ENCODE results near the gene SNCA. TPM values are rescaled to one million over a fixed set of nuclear protein-coding genes. Genes with fewer than 3 reads are reported as not detected.

The SNCA gene
- total RNA-seq, 4 donors from 2014 or later = 0.87 to 16.3 (median 5.3) TPM

DNA sequence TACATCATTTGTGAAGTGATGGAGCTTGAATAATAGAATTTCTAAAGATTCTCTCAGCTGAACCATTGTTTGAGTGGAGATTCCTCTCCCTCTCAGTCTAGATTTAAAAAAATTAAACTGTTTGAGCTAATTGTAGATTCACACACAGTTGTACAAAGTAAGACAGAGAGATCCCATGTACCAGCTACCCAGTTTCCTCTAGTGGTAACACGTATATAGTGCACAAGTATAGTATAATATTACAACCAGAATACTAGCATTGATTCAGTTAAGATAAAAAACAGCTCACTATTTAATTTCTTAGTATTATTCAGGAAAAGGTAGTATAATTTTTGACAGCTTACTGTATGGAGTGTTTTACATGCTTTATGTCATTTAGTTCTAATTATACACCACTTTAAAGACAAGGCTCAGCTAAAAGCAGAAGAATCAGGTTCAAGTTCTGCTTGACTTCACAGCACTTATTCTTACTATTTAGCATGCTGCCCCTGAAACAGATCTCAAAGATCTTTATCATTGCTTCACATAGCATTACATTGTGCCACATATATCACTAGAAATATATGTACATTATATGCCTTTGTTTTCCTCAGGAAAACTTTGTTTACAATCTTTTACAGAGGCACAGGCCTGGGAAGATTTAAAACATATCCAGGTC, 136.1 kb downstream of the SNCA start:
- intact Hi-C loops (cut with DNase I) = no loop called here
- no peaks in the 10 kb centered on the region for H3K9me3 ChIP-seq
- H3K4me3 ChIP-seq = no peak overlapping the region
- H3K36me3 ChIP-seq = no peaks in the 10 kb centered on the region
- H3K27me3 ChIP-seq = no peaks in the 10 kb centered on the region
- TF ChIP-seq POLR2A (IDR thresholded peaks at IDR 0.05) = no peak
- TF ChIP-seq, protein P1, sequence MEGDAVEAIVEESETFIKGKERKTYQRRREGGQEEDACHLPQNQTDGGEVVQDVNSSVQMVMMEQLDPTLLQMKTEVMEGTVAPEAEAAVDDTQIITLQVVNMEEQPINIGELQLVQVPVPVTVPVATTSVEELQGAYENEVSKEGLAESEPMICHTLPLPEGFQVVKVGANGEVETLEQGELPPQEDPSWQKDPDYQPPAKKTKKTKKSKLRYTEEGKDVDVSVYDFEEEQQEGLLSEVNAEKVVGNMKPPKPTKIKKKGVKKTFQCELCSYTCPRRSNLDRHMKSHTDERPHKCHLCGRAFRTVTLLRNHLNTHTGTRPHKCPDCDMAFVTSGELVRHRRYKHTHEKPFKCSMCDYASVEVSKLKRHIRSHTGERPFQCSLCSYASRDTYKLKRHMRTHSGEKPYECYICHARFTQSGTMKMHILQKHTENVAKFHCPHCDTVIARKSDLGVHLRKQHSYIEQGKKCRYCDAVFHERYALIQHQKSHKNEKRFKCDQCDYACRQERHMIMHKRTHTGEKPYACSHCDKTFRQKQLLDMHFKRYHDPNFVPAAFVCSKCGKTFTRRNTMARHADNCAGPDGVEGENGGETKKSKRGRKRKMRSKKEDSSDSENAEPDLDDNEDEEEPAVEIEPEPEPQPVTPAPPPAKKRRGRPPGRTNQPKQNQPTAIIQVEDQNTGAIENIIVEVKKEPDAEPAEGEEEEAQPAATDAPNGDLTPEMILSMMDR (IDR thresholded peaks at IDR 0.05) = no peak
- no peaks in the 10 kb centered on the region for H3K4me1 ChIP-seq
- no peak overlapping the region for H3K27ac ChIP-seq
- 80 to 81% methylated on average over 1 of the region's 1 CpG for WGBS, 2 donors
- no peak for DNase-seq

GRCh38 chr4:89685690-89686089, 151.3 kb downstream of the SNCA start:
- H3K36me3 ChIP-seq = no peaks in the 10 kb centered on the region
- no peak overlapping the region for H3K4me3 ChIP-seq
- no peaks in the 10 kb centered on the region for H3K4me1 ChIP-seq
- TF ChIP-seq, protein P1 (IDR thresholded peaks at IDR 0.05) = no peak
- TF ChIP-seq POLR2A (IDR thresholded peaks at IDR 0.05) = no peak
- H3K27ac ChIP-seq = no peak overlapping the region
- intact Hi-C loops (cut with DNase I) = no loop called here
- no peak for DNase-seq
- no peaks in the 10 kb centered on the region for H3K27me3 ChIP-seq
- H3K9me3 ChIP-seq = no peaks in the 10 kb centered on the region
- 73 to 91% methylated on average over 4 of the region's 4 CpGs for WGBS, 2 donors

DNA sequence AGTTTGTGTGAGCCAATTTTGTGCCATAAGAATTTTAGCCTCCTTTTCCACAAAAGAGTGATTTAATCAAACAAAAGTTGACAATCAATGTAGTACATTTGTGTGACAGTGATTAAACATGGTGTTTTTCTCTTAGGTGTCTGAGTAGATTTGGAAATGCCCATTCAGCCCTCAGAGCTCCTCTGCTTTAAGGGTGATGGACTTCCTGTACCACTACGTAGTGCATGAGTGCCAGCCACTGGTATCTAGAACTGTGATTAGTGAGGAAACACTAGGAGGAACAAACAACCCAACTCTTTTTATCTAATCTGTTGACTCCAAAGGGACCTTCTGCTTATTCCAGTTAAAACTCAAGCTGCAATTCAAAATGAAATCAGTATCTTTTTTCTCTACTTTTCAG, 151.7 kb downstream of the SNCA start:
- DNase-seq = no peak
- Histone ChIP-seq H3K9me3 (no peaks in the 10 kb centered on the region), H3K36me3 (no peaks in the 10 kb centered on the region), H3K27me3 (no peaks in the 10 kb centered on the region), H3K4me3 (no peak overlapping the region), H3K27ac (no peak overlapping the region), H3K4me1 (no peaks in the 10 kb centered on the region)
- 82 to 83% methylated on average over 1 of the region's 1 CpG for WGBS, 2 donors
- intact Hi-C loops (cut with DNase I) = no loop called here
- no peak for TF ChIP-seq POLR2A (IDR thresholded peaks at IDR 0.05)
- TF ChIP-seq, protein P1 (IDR thresholded peaks at IDR 0.05) = no peak

DNA sequence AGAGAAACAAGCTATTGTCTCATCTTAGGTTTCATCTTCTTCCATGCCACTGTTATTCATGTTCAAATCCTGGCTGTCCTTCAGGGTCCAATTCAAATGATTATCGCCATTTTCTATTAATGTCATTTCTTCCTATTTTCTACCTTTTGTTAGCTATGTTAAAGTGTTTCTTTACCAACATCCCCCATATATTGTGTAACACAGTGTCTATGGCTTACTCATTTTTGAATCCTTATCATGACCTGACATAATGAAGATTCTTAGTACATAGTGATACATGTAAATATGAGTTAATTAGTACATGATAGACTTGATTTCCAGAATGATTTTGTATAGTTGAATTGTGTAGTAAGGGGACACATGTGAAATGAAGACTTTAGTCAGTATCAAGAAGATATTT, 152.4 kb downstream of the SNCA start:
- no peak for DNase-seq

GRCh38 chr4:89682808-89683207, 154.2 kb downstream of the SNCA start:
- Histone ChIP-seq H3K27me3 (no peaks in the 10 kb centered on the region), H3K4me1 (no peaks in the 10 kb centered on the region), H3K27ac (no peak overlapping the region), H3K4me3 (no peak overlapping the region), H3K36me3 (no peaks in the 10 kb centered on the region), H3K9me3 (no peaks in the 10 kb centered on the region)
- 78% methylated on average over 2 of the region's 2 CpGs for WGBS, 2 donors
- no peak for TF ChIP-seq POLR2A (IDR thresholded peaks at IDR 0.05)
- TF ChIP-seq, protein P1 (IDR thresholded peaks at IDR 0.05) = no peak
- intact Hi-C loops (cut with DNase I) = no loop called here
- DNase-seq = no peak

More for the DNA sequence above, 152.4 kb downstream of the SNCA start:
- no peaks in the 10 kb centered on the region for H3K9me3 ChIP-seq
- whole genome bisulfite sequencing, 2 donors = 88% methylated on average over 1 of the region's 1 CpG
- no peak overlapping the region for H3K4me3 ChIP-seq
- no peaks in the 10 kb centered on the region for H3K27me3 ChIP-seq
- no peaks in the 10 kb centered on the region for H3K36me3 ChIP-seq
- H3K27ac ChIP-seq = no peak overlapping the region
- TF ChIP-seq, protein P1 (IDR thresholded peaks at IDR 0.05) = no peak
- TF ChIP-seq POLR2A (IDR thresholded peaks at IDR 0.05) = no peak
- intact Hi-C loops (cut with DNase I) = no loop called here
- no peaks in the 10 kb centered on the region for H3K4me1 ChIP-seq

Measured in esophagus squamous epithelium (tissue), 5 donors.